Hematopoietic multipotent progenitor cell (in vitro differentiated cells): ENCODE measurements around the gene KRTAP10-2. TPM values are rescaled to one million over a fixed set of nuclear protein-coding genes. Genes with fewer than 3 reads are reported as not detected.
"Not testable (repeated sequence)": the region's sequence is repeated elsewhere in the genome, so short reads cannot be mapped to it uniquely, and the experiment has no call there.

Experiments
- DNase-seq, 3 donors: peaks; one replicate each; pipeline ENCODE4 v3.0.0-alpha.2; 2011 to 2015; ENCODE audit warnings: low read depth in 2 of 3, low spot score in 2 of 3
- total RNA-seq: library from RNA; depleted of rRNA; stranded (reverse); fragments of >200 nt; gene quantifications from one replicate; pipeline ENCODE4 v1.2.3, GENCODE V29; 2012

Gene KRTAP10-2
- total RNA-seq, 1 donor, result not detected

- DNase-seq, result no peak
These were observed 17.0 kb upstream of the KRTAP10-2 start for GRCh38 chr21:44568261-44568660.

GRCh38 chr21:44567481-44568171 lies 16.3 kb upstream of the KRTAP10-2 start:
- no peak for DNase-seq

GRCh38 chr21:44566403-44566802 lies 15.1 kb upstream of the KRTAP10-2 start:
- DNase-seq, result peak in 2 of 3 donors; percentile 57 to 83

- no peak for DNase-seq
These were observed 13.7 kb upstream of the KRTAP10-2 start for GRCh38 chr21:44564886-44565598.

- no peak for DNase-seq
These were observed 12.8 kb upstream of the KRTAP10-2 start for GRCh38 chr21:44564099-44564498.

GRCh38 chr21:44558695-44559094 lies 7.4 kb upstream of the KRTAP10-2 start, which contains the start of gene KRTAP10-3:
Gene KRTAP10-3, minus strand, starts transcription at chr21:44558795. Its CDS starts 80 bp downstream, at chr21:44558715.
- no peak for DNase-seq

GRCh38 chr21:44558329-44558675 lies 7.0 kb upstream of the KRTAP10-2 start:
- not testable (repeated sequence) for DNase-seq

GRCh38 chr21:44557491-44558328 lies 6.4 kb upstream of the KRTAP10-2 start:
- DNase-seq, result no peak

GRCh38 chr21:44556879-44557278 lies 5.6 kb upstream of the KRTAP10-2 start:
- no peak for DNase-seq

- DNase-seq, result no peak
These were observed 4.0 kb upstream of the KRTAP10-2 start for GRCh38 chr21:44555200-44555875.

GRCh38 chr21:44552681-44553080 lies 1.4 kb upstream of the KRTAP10-2 start:
- no peak for DNase-seq

GRCh38 chr21:44552136-44552535 lies 831 bp upstream of the KRTAP10-2 start:
- no peak for DNase-seq

GRCh38 chr21:44550807-44551206 lies 498 bp downstream of the KRTAP10-2 start:
- DNase-seq, result no peak

GRCh38 chr21:44550285-44550684 lies 1.0 kb downstream of the KRTAP10-2 start:
- not testable (repeated sequence) for DNase-seq

- DNase-seq, result no peak
These were observed 1.6 kb downstream of the KRTAP10-2 start for GRCh38 chr21:44549525-44550211.

- DNase-seq, result no peak
These were observed 2.4 kb downstream of the KRTAP10-2 start for GRCh38 chr21:44548922-44549321.

- DNase-seq, result no peak
These were observed 2.9 kb downstream of the KRTAP10-2 start for GRCh38 chr21:44548381-44548780.

GRCh38 chr21:44547656-44548331 lies 3.5 kb downstream of the KRTAP10-2 start:
- DNase-seq, result no peak

GRCh38 chr21:44544566-44544965 lies 6.7 kb downstream of the KRTAP10-2 start:
- no peak for DNase-seq

GRCh38 chr21:44542716-44543115 lies 8.6 kb downstream of the KRTAP10-2 start:
- no peak for DNase-seq
